Mucosa of descending colon (tissue), 3 donors: Measurements from ENCODE around the gene CCL24. TPM values are rescaled to one million over a fixed set of nuclear protein-coding genes. Genes with fewer than 3 reads are reported as not detected.

Source experiments
- ATAC-seq: fragments of 200-7000 bp; cut with Tn5 transposase; one replicate; pipeline ENCODE4 v1.9.1; 2020; ENCODE audit warnings: mild to moderate bottlenecking, moderate library complexity
- DNase-seq, 3 donors: peaks; one replicate each; pipeline ENCODE4 v3.0.0-alpha.2; 2020
- H3K36me3 ChIP-seq: fragments of 200-600 bp; one replicate; pipeline ENCODE4 v1.8.0; 2021; ENCODE audit warnings: low read depth, mild to moderate bottlenecking
- H3K4me1 ChIP-seq: fragments of 200-600 bp; one replicate; pipeline ENCODE4 v1.8.0; 2021; ENCODE audit warnings: low read depth, mild to moderate bottlenecking
- H3K4me3 ChIP-seq: fragments of 200-600 bp; one replicate; pipeline ENCODE4 v1.8.0; 2021; ENCODE audit warnings: mild to moderate bottlenecking
- H3K9me3 ChIP-seq: fragments of 200-600 bp; one replicate; pipeline ENCODE4 v1.8.0; 2021; ENCODE audit warnings: mild to moderate bottlenecking
- CTCF ChIP-seq: fragments of 200-600 bp; IDR thresholded peaks from one replicate; pipeline ENCODE4 v1.8.0; 2022; ENCODE audit warnings: antibody characterized with exemption, mild to moderate bottlenecking
- intact Hi-C, 2 donors: fragments of 100-400 bp; cut with DNase I in 1 of 2; cut with micrococcal nuclease in 1 of 2; formaldehyde crosslinking; loops; one replicate each; pipeline versions ENCODE4 v1.11.0 to v1.11.1; 2022; cut with DNase I, micrococcal nuclease
- total RNA-seq, 3 donors: library from RNA; stranded (reverse); fragmentation: NEBNext Ultra II Directional in 2 of 3; extraction: Animal tissue kit (Norgen Biotek cat#: 25700) in 2 of 3; gene quantifications; one replicate each; pipeline versions ENCODE4 v1.2.1 to v1.2.4, GENCODE V29; 2021 to 2023
- donor health status: DM: no; HTN: no; CAD: no; lungs with moderate emphysema.
- donor health status: DM: no; HTN: no; CAD: no.
- donor health status: DM: no; HTN: yes; CAD: no.

CCL24 gene
- total RNA-seq, 3 donors from 2014 or later, result 3.4 to 25.6 (median 6.9) TPM

GRCh38 chr7:75809396-75809795, 4.2 kb downstream of the CCL24 start:
- ATAC-seq, result no peak
- intact Hi-C loops, result no loop called here
- TF ChIP-seq CTCF, result no peak

GRCh38 chr7:75808106-75808505, 5.5 kb downstream of the CCL24 start:
- ATAC-seq (no peak), DNase-seq (no peak)
- intact Hi-C loops, result no loop called here
- no peaks in the 10 kb centered on the region for H3K36me3 ChIP-seq
- no peak overlapping the region for H3K4me3 ChIP-seq
- no peaks in the 10 kb centered on the region for H3K4me1 ChIP-seq
- H3K9me3 ChIP-seq, result peaks cover 21% of the 10 kb centered on the region
- no peak for TF ChIP-seq CTCF

More at GRCh38 chr7:75809396-75809795, 4.2 kb downstream of the CCL24 start:
- H3K9me3 ChIP-seq, result peaks cover 21% of the 10 kb centered on the region
- H3K36me3 ChIP-seq, result no peaks in the 10 kb centered on the region
- H3K4me3 ChIP-seq, result no peak overlapping the region
- no peaks in the 10 kb centered on the region for H3K4me1 ChIP-seq
- DNase-seq, result no peak

- no peak for ATAC-seq
Observed at GRCh38 chr7:75807452-75807851, 6.2 kb downstream of the CCL24 start.

GRCh38 chr7:75806560-75807307, 6.9 kb downstream of the CCL24 start:
- H3K4me3 ChIP-seq, result no peak overlapping the region
- no peaks in the 10 kb centered on the region for H3K4me1 ChIP-seq
- peaks cover 21% of the 10 kb centered on the region for H3K9me3 ChIP-seq
- ATAC-seq (no peak), DNase-seq (no peak)
- intact Hi-C loops, result no loop called here
- TF ChIP-seq CTCF, result no peak
- no peaks in the 10 kb centered on the region for H3K36me3 ChIP-seq

More at GRCh38 chr7:75807452-75807851, 6.2 kb downstream of the CCL24 start:
- no peak for TF ChIP-seq CTCF
- Histone ChIP-seq H3K9me3 (peaks cover 21% of the 10 kb centered on the region), H3K4me3 (no peak overlapping the region), H3K4me1 (no peaks in the 10 kb centered on the region), H3K36me3 (no peaks in the 10 kb centered on the region)
- intact Hi-C loops, result no loop called here
- no peak for DNase-seq

GRCh38 chr7:75804705-75805104, 8.9 kb downstream of the CCL24 start:
- Histone ChIP-seq H3K4me3 (no peak overlapping the region), H3K36me3 (no peaks in the 10 kb centered on the region), H3K4me1 (no peaks in the 10 kb centered on the region), H3K9me3 (peaks cover 21% of the 10 kb centered on the region)
- DNase-seq (no peak), ATAC-seq (no peak)
- intact Hi-C loops, result no loop called here
- no peak for TF ChIP-seq CTCF
